Lower leg skin (tissue), 3 donors: ENCODE measurements around the gene TYROBP.

ENCODE experiments used
- CTCF ChIP-seq, 3 donors: fragments of 450-650 bp; IDR thresholded peaks; one replicate each; pipeline ENCODE4 v1.5.1; 2016; ENCODE audit warnings: antibody characterized with exemption in 3 of 3, mild to moderate bottlenecking in 3 of 3, moderate library complexity in 2 of 3
- POLR2A ChIP-seq, 2 donors: fragments of 450-650 bp; IDR thresholded peaks; one replicate each; pipeline ENCODE4 v1.6.1; 2016 to 2017; ENCODE audit warnings: antibody characterized with exemption in 2 of 2, mild to moderate bottlenecking in 1 of 2, moderate library complexity in 1 of 2

- TF ChIP-seq CTCF (IDR thresholded peaks at IDR 0.05) = no peak
- TF ChIP-seq POLR2A (IDR thresholded peaks at IDR 0.05) = no peak
Measured at GRCh38 chr19:35858311-35858710, 49.8 kb downstream of the TYROBP start.
